ENCODE measurements around the gene XPNPEP2.

DNA sequence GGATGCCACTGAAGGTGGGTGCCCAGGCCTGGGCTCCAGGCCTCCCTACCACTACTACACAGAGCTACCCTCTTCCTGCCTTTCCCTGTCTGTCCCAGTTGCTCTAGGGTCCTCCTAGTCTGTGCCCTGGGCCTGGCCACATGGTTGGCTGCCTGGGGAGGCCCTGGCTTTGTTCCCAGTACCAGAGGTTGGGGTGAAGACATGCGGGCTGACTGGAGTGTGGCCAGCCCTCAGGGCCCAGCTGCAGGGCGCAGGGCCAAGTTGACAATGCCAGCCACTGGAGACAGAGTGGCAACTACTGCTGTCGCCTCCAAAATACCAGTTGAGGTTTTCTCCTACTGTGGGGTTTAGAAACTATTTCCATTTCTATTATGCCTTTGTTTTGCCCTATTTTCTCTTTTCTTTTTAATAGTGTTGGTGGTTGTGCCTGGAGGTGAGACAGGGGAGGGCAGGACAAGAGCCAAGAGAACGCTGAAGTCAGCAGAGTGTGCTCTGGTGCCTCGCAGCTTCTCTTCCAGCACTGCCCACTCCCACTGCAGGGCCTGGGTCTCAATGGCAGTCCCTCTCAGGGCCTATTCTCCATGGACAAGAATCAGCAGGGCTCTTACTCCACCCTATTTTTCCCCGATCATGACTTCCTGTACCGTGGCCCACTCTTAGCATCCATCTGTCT, 32.2 kb upstream of the XPNPEP2 start:
- TF ChIP-seq, protein P1, sequence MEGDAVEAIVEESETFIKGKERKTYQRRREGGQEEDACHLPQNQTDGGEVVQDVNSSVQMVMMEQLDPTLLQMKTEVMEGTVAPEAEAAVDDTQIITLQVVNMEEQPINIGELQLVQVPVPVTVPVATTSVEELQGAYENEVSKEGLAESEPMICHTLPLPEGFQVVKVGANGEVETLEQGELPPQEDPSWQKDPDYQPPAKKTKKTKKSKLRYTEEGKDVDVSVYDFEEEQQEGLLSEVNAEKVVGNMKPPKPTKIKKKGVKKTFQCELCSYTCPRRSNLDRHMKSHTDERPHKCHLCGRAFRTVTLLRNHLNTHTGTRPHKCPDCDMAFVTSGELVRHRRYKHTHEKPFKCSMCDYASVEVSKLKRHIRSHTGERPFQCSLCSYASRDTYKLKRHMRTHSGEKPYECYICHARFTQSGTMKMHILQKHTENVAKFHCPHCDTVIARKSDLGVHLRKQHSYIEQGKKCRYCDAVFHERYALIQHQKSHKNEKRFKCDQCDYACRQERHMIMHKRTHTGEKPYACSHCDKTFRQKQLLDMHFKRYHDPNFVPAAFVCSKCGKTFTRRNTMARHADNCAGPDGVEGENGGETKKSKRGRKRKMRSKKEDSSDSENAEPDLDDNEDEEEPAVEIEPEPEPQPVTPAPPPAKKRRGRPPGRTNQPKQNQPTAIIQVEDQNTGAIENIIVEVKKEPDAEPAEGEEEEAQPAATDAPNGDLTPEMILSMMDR (IDR thresholded peaks at IDR 0.05): no peak
- no peak for TF ChIP-seq POLR2A (IDR thresholded peaks at IDR 0.05)
